ENCODE data around the gene SGCE.

SGCE gene

GRCh38 chr7:94623820-94624219, 32.1 kb downstream of the SGCE start:
- DNase-seq (ENCODE audit: low read depth): no peak
- no peak for TF ChIP-seq CTCF (IDR thresholded peaks at IDR 0.05; ENCODE audit: control insufficient read depth, extremely low read depth, insufficient read depth)
- H3K4me3 ChIP-seq (ENCODE audit: low read depth, low read length): no peak overlapping the region

DNA sequence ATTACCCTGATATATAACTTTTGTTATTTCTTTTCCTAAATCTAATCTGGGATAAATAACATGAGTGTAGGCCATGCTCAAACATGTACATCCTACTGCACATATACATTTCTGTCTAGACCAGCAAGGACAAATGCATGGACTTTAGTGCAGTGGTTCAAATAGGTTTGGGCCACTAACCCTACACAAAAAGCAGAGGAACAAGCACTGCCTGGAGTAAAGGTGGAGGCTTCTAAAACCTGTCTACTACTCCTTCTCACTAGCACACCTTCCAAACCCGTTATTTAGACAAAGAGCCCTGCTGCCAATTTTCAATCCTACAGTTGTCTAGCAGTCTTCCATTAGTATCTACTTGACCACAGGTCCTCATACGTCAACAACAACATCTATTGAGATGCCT, 34.8 kb downstream of the SGCE start:
- no peak for TF ChIP-seq CTCF (IDR thresholded peaks at IDR 0.05; ENCODE audit: control insufficient read depth, extremely low read depth, insufficient read depth)
- no peak overlapping the region for H3K4me3 ChIP-seq (ENCODE audit: low read depth, low read length)
- no peak for DNase-seq (ENCODE audit: low read depth)

- no peak for DNase-seq (ENCODE audit: low read depth)
- no peak for TF ChIP-seq CTCF (IDR thresholded peaks at IDR 0.05; ENCODE audit: control insufficient read depth, extremely low read depth, insufficient read depth)
- no peak overlapping the region for H3K4me3 ChIP-seq (ENCODE audit: low read depth, low read length)
Observed at GRCh38 chr7:94620703-94621118, 35.2 kb downstream of the SGCE start.

DNA sequence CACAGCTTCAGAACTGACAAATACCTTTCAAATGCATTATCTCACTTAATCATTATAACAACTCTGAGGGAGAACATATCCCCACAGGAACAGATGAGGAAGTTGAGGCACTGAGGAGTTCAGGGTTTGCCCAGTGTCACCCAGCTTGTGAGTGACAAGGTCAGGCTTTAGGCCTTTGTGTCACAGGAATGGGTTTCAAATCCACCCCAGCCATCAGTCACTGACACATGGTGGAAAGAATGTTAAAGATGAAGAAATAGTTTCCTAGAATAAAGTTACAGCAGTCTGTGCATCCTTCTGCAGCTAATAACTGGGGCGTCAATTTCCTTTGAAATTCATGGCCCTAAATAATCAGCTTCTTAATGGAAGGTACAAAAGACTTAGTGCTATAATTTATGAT, 37.8 kb downstream of the SGCE start:
- DNase-seq (ENCODE audit: low read depth): no peak
- no peak overlapping the region for H3K4me3 ChIP-seq (ENCODE audit: low read depth, low read length)
- no peak for TF ChIP-seq CTCF (IDR thresholded peaks at IDR 0.05; ENCODE audit: control insufficient read depth, extremely low read depth, insufficient read depth)

DNA sequence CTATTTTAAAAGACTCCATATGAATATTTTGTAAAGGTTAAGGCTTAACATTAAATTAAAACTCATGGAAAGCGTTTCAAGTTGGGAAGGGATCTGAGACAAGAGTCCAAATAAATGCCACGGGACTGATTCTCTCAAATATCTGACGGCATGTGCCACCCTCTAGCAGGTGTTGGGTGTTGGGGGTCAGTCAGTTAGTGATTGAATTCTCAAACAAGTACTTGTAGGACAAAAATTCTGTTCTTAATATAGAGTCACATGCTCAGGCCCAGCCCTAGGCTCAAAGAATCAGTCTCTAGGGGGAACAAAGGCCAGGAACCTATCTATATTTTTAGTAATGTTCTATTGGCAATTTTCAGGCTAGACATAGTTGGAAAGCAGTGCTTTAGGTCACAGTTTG, 39.1 kb downstream of the SGCE start:
- DNase-seq (ENCODE audit: low read depth): no peak
- H3K4me3 ChIP-seq (ENCODE audit: low read depth, low read length): no peak overlapping the region
- TF ChIP-seq CTCF (IDR thresholded peaks at IDR 0.05; ENCODE audit: control insufficient read depth, extremely low read depth, insufficient read depth): no peak

DNA sequence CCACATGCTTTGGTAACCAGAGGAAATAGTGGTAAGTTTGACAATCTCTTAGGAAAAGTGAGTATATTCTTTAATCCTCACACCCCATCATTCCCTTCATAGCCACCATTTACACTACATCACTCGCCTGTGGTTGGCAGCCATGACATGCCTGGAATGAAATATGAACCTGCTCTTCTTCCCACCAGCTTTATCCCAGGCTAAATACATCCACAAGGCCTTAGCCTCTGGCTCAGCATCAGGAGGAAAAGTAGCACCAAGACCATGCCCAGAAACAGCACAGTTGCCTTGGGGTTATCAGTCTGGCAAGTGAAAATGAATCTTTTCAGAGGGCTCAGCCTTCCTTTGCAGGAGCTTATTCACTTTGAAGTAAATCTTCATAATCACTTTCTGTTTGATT, 40.3 kb downstream of the SGCE start:
- no peak for TF ChIP-seq CTCF (IDR thresholded peaks at IDR 0.05; ENCODE audit: control insufficient read depth, extremely low read depth, insufficient read depth)
- H3K4me3 ChIP-seq (ENCODE audit: low read depth, low read length): no peak overlapping the region
- DNase-seq (ENCODE audit: low read depth): no peak

DNA sequence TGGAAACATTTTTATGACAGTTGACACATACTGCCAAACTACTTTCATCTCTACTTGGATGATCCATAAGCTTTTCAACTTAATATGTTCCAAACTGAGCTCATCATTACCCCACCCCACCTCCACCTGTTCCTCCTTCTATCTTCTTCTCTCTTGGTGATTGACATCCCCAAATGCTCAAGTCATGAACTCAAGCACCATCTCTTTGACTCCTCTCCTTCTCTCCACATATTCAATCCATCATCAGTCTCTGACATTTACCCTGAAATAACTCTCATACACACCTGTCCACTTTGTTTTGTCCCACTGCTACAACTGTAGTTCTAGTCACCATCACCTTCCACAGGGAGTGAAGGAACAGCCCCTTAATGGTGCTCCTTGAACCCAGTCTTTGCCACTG, 43.3 kb downstream of the SGCE start:
- TF ChIP-seq CTCF (IDR thresholded peaks at IDR 0.05; ENCODE audit: control insufficient read depth, extremely low read depth, insufficient read depth): no peak
- H3K4me3 ChIP-seq (ENCODE audit: low read depth, low read length): no peak overlapping the region
- DNase-seq (ENCODE audit: low read depth): no peak
